SK-N-SH (cell line): ENCODE data around the gene SEC16A. TPM values are rescaled to one million over a fixed set of nuclear protein-coding genes. Genes with fewer than 3 reads are reported as not detected.

Experiments used
- CTCF ChIA-PET: fragments of 300-600, 350-600 bp; formaldehyde crosslinking; extraction: SDS; loops from one replicate; lab custom pipeline; 2021; lab: Yijun Ruan, JAX
- POLR2A ChIA-PET: fragments of 350-600 bp; sonication (Branson Sonifier 250); formaldehyde crosslinking; extraction: SDS; loops from one replicate; lab custom pipeline; 2020; ENCODE audit warnings: antibody characterized with exemption, inconsistent platforms; lab: Yijun Ruan, JAX
- DNase-seq: peaks from one replicate; pipeline ENCODE4 v3.0.0; 2012
- H2AFZ ChIP-seq: fragments of 200-600 bp; sonication (generic); 2 replicates; pipeline ENCODE4 v1.8.1; 2016; ENCODE audit warnings: antibody characterized with exemption, mild to moderate bottlenecking, low read depth
- H3F3A ChIP-seq: fragments of 200-600 bp; sonication (generic); replicated peaks from 2 replicates; pipeline ENCODE3; 2016; ENCODE audit warnings: antibody characterized with exemption, mild to moderate bottlenecking; ENCODE audit not compliant: insufficient read depth
- H3K27ac ChIP-seq, 2 experiments: fragments of 200-500 bp in 1 of 2; fragments of 200-600 bp in 1 of 2; sonication (Bioruptor generic) in 1 of 2; sonication (generic), shearing (Covaris generic) in 1 of 2; 2 replicates each; pipeline versions ENCODE4 v1.5.1 to v1.6.1; 2014 to 2016; ENCODE audit warnings: low read depth in 2 of 2, inconsistent platforms in 1 of 2, low read length in 1 of 2, mild to moderate bottlenecking in 1 of 2, mixed read lengths in 1 of 2
- H3K27me3 ChIP-seq: fragments of 200-600 bp; sonication (generic), shearing (Covaris generic); 2 replicates; pipeline ENCODE4 v1.6.1; 2016; ENCODE audit warnings: mixed run types; ENCODE audit not compliant: insufficient read depth
- H3K36me3 ChIP-seq, 2 experiments: fragments of 200-500 bp in 1 of 2; fragments of 200-600 bp in 1 of 2; sonication (Bioruptor generic) in 1 of 2; sonication (generic) in 1 of 2; replicated peaks in 1 of 2; 2 replicates each; pipeline versions ENCODE3 to v1.5.1; 2014 to 2016; ENCODE audit warnings: low read length in 1 of 2, mild to moderate bottlenecking in 1 of 2; ENCODE audit not compliant: insufficient read depth in 2 of 2, control insufficient read depth in 1 of 2
- H3K4me1 ChIP-seq, 2 experiments: fragments of 200-500 bp in 1 of 2; fragments of 200-600 bp in 1 of 2; sonication (Bioruptor generic) in 1 of 2; sonication (generic), shearing (Covaris generic) in 1 of 2; 2 replicates each; pipeline versions ENCODE4 v1.5.1 to v1.6.1; 2014 to 2016; ENCODE audit warnings: low read depth in 1 of 2, low read length in 1 of 2, mixed run types in 1 of 2; ENCODE audit not compliant: insufficient read depth in 2 of 2, control insufficient read depth in 1 of 2
- H3K4me2 ChIP-seq: fragments of 200-600 bp; sonication (generic), shearing (Covaris generic); 2 replicates; pipeline ENCODE4 v1.6.1; 2017; ENCODE audit warnings: mixed run types
- H3K4me3 ChIP-seq, 2 experiments: fragments of 200-500 bp in 1 of 2; fragments of 200-600 bp in 1 of 2; sonication (Bioruptor generic) in 1 of 2; sonication (generic), shearing (Covaris generic) in 1 of 2; 2 replicates each; pipeline versions ENCODE4 v1.5.1 to v1.8.1; 2014 to 2016; ENCODE audit warnings: low read depth in 2 of 2, inconsistent platforms in 1 of 2, low read length in 1 of 2, mild to moderate bottlenecking in 1 of 2, mixed read lengths in 1 of 2, moderate library complexity in 1 of 2
- H3K79me2 ChIP-seq: fragments of 200-600 bp; sonication (generic); 2 replicates; pipeline ENCODE4 v1.8.1; 2017; ENCODE audit warnings: mild to moderate bottlenecking; ENCODE audit not compliant: insufficient read depth
- H3K9ac ChIP-seq: fragments of 200-600 bp; sonication (generic); 2 replicates; pipeline ENCODE4 v1.6.1; 2017; ENCODE audit warnings: mixed run types
- H3K9me2 ChIP-seq: fragments of 200-600 bp; sonication (generic); 2 replicates; pipeline ENCODE4 v1.6.1; 2017; ENCODE audit warnings: mixed run types
- H3K9me3 ChIP-seq: fragments of 200-600 bp; sonication (generic); 2 replicates; pipeline ENCODE4 v1.6.1; 2017; ENCODE audit warnings: mixed run types, mild to moderate bottlenecking, moderate library complexity
- H4K20me1 ChIP-seq: fragments of 200-600 bp; sonication (generic); 2 replicates; pipeline ENCODE4 v1.6.1; 2017; ENCODE audit warnings: mild to moderate bottlenecking, mixed run types; ENCODE audit not compliant: insufficient read depth
- CTCF ChIP-seq: fragments of 200-600 bp; sonication (generic); IDR thresholded peaks from 2 replicates; pipeline ENCODE4 v1.6.1; 2017; ENCODE audit warnings: antibody characterized with exemption, mild to moderate bottlenecking, moderate library complexity
- ELF1 ChIP-seq: IDR thresholded peaks from 2 replicates; pipeline ENCODE4 v1.4.0; 2012
- EZH2phosphoT487 ChIP-seq: fragments of 200-600 bp; sonication (generic); IDR thresholded peaks from 2 replicates; pipeline ENCODE4 v1.6.1; 2017; ENCODE audit warnings: low read depth, mixed run types, mild to moderate bottlenecking, antibody characterized with exemption, moderate library complexity, borderline replicate concordance
- FOSL2 ChIP-seq: IDR thresholded peaks from 2 replicates; pipeline ENCODE4 v1.4.0; 2012; ENCODE audit warnings: low read depth, mild to moderate bottlenecking, moderate library complexity, borderline replicate concordance
- FOXM1 ChIP-seq: IDR thresholded peaks from 2 replicates; pipeline ENCODE4 v1.4.0; 2012; ENCODE audit warnings: low read depth, mild to moderate bottlenecking
- JUND ChIP-seq: IDR thresholded peaks from 2 replicates; pipeline ENCODE4 v1.4.0; 2012
- MEF2A ChIP-seq: IDR thresholded peaks from 2 replicates; pipeline ENCODE4 v1.4.0; 2012; ENCODE audit warnings: low read depth, borderline replicate concordance
- RCOR1 ChIP-seq: fragments of 150-350 bp; IDR thresholded peaks from 2 replicates; pipeline ENCODE4 v1.6.1; 2017; ENCODE audit warnings: antibody characterized with exemption, low read length
- SMC3 ChIP-seq: IDR thresholded peaks from 2 replicates; pipeline ENCODE4 v1.6.1; 2012; ENCODE audit warnings: low read depth, low read length, improper control_type of control experiment
- USF1 ChIP-seq: IDR thresholded peaks from 2 replicates; pipeline ENCODE4 v1.4.0; 2012; ENCODE audit warnings: low read depth, borderline replicate concordance
- YY1 ChIP-seq: IDR thresholded peaks from 2 replicates; pipeline ENCODE4 v1.4.0; 2012; ENCODE audit warnings: low read depth, mild to moderate bottlenecking
- ZBTB33 ChIP-seq: IDR thresholded peaks from 2 replicates; pipeline ENCODE4 v1.4.0; 2012; ENCODE audit warnings: low read depth, borderline replicate concordance
- WGBS: methylation state at CpG from one replicate; pipeline ENCODE4 v1.1.6; 2017; ENCODE audit warnings: low lambda C conversion rate; 5-methylcytosine and 5-hydroxymethylcytosine counted together
- polyA plus RNA-seq, 3 experiments: library from polyadenylated mRNA; depleted of rRNA; stranded (reverse); fragments of >200 nt; gene quantifications; 2 replicates each; pipeline ENCODE4 v1.2.3, GENCODE V29; 2012

SEC16A gene
- polyA plus RNA-seq, 1 of the 3 experiments (the other 2 are of a cell fraction) = 25.9 TPM

- Histone ChIP-seq H4K20me1 (no peaks in the 10 kb centered on the region), H3K79me2 (no peaks in the 10 kb centered on the region), H3K27me3 (no peaks in the 10 kb centered on the region)
- CTCF ChIA-PET = interaction anchor here (3.5 kb wide), 1 partner anchor 11 kb away, joined by 14 read pairs; the partner anchor contains the start of gene INPP5E
- TF ChIP-seq CTCF (peak; percentile 15; the same call in 1 of the 2 replicates), FOSL2 (no peak)
- TF ChIP-seq, all 33 proteins: peak for 1
- no peak overlapping the region for H2AFZ ChIP-seq
- H3K27ac ChIP-seq = no peak overlapping the region
- 96% methylated on average over 26 of the region's 26 CpGs for WGBS
- no peaks in the 10 kb centered on the region for H3K9me3 ChIP-seq
- H3K36me3 ChIP-seq = peaks cover 56 to 82% of the 10 kb centered on the region in 2 experiments
- POLR2A ChIA-PET = no interaction called here
- peaks cover under 1% of the 10 kb centered on the region for H3F3A ChIP-seq
- H3K4me3 ChIP-seq = no peak overlapping the region
- H3K4me1 ChIP-seq = no peaks in the 10 kb centered on the region
- no peaks in the 10 kb centered on the region for H3K9me2 ChIP-seq
- no peak overlapping the region for H3K4me2 ChIP-seq
- DNase-seq = no peak
- H3K9ac ChIP-seq = no peak overlapping the region
Measured at GRCh38 chr9:136451221-136451877, 31.5 kb downstream of the SEC16A start.

GRCh38 chr9:136448655-136449054, 34.2 kb downstream of the SEC16A start:
- WGBS = 94% methylated on average over 3 of the region's 3 CpGs
- ChIA-PET CTCF (no interaction called here), POLR2A (no interaction called here)
- no peaks in the 10 kb centered on the region for H3K9me2 ChIP-seq
- peaks cover 59 to 76% of the 10 kb centered on the region in 2 experiments for H3K36me3 ChIP-seq
- TF ChIP-seq EZH2phosphoT487 (no peak), FOXM1 (no peak), RCOR1 (no peak), ELF1 (no peak), USF1 (no peak), MEF2A (no peak), ZBTB33 (no peak), YY1 (no peak), CTCF (no peak), SMC3 (no peak), JUND (no peak)
- H3K27me3 ChIP-seq = no peaks in the 10 kb centered on the region
- peaks cover 3% of the 10 kb centered on the region for H3F3A ChIP-seq
- H3K4me1 ChIP-seq = no peaks in the 10 kb centered on the region
- no peaks in the 10 kb centered on the region; the same call in 1 of the 2 replicates for H3K79me2 ChIP-seq
- no peaks in the 10 kb centered on the region for H3K9me3 ChIP-seq
- no peak for DNase-seq
- no peak overlapping the region for H3K4me2 ChIP-seq
- no peak overlapping the region for H3K9ac ChIP-seq
- no peak overlapping the region for H3K4me3 ChIP-seq
- no peak overlapping the region for H3K27ac ChIP-seq
- no peak overlapping the region for H2AFZ ChIP-seq
- H4K20me1 ChIP-seq = no peaks in the 10 kb centered on the region
